ENCODE results near the gene MPZL3.

DNA sequence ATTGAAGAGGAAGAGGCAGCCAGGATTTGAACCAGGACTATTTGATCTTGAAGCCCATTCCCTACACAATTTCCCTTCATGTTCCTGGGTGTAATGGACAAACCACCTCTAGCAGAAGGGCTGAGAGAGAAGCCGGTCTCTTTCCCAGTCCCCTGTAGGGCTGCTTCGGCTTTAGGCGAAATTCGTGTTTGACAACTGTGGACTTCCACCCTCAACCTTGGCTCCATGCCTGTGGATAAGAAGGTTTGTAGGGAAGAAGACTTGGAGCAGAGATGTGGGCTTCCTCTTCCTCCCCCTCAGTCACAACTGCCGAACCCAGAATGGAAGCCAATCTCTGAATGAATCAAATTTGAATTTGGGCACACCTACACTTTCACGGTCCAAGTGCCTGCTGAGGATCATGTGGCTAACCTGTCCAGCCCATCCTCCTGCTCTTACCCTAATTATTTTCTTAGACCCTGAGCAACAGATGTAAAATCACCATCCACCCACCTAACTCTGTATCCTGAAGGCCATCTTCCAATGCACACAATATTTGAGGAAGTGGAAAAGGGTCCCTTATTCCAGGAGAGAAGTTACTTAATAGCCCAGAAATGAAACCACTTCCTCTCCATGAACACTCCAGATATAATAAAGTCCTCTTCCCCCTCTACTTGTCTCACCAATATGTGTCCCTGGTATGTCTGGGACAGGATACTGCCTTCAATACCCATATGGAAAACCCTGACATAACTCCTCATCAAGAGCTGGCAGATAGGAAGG lies 65.6 kb downstream of the MPZL3 start:
- TF ChIP-seq, protein P1, sequence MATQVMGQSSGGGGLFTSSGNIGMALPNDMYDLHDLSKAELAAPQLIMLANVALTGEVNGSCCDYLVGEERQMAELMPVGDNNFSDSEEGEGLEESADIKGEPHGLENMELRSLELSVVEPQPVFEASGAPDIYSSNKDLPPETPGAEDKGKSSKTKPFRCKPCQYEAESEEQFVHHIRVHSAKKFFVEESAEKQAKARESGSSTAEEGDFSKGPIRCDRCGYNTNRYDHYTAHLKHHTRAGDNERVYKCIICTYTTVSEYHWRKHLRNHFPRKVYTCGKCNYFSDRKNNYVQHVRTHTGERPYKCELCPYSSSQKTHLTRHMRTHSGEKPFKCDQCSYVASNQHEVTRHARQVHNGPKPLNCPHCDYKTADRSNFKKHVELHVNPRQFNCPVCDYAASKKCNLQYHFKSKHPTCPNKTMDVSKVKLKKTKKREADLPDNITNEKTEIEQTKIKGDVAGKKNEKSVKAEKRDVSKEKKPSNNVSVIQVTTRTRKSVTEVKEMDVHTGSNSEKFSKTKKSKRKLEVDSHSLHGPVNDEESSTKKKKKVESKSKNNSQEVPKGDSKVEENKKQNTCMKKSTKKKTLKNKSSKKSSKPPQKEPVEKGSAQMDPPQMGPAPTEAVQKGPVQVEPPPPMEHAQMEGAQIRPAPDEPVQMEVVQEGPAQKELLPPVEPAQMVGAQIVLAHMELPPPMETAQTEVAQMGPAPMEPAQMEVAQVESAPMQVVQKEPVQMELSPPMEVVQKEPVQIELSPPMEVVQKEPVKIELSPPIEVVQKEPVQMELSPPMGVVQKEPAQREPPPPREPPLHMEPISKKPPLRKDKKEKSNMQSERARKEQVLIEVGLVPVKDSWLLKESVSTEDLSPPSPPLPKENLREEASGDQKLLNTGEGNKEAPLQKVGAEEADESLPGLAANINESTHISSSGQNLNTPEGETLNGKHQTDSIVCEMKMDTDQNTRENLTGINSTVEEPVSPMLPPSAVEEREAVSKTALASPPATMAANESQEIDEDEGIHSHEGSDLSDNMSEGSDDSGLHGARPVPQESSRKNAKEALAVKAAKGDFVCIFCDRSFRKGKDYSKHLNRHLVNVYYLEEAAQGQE (IDR thresholded peaks at IDR 0.05) = no peak
- TF ChIP-seq RFX5 (IDR thresholded peaks at IDR 0.05) (no peak), POLR2A (IDR thresholded peaks at IDR 0.05; ENCODE audit: low read length) (no peak), CTCF (IDR thresholded peaks at IDR 0.05) (no peak), CEBPB (IDR thresholded peaks at IDR 0.05) (no peak), CBX2 (IDR thresholded peaks at IDR 0.05; ENCODE audit: borderline replicate concordance, low read depth) (no peak), MAFK (IDR thresholded peaks at IDR 0.05; ENCODE audit: partially characterized antibody) (no peak)

All from A549 (cell line).